Activated CD4-positive, alpha-beta T cell treated with anti-CD3 and anti-CD28 coated beads, Interleukin-2, amount 10 ng/mL, durations not matched to agents 24 days and 14 days (primary cell): ENCODE data around the gene MGAT3. TPM values are rescaled to one million over a fixed set of nuclear protein-coding genes. Genes with fewer than 3 reads are reported as not detected.
"Not testable (repeated sequence)": the region's sequence is repeated elsewhere in the genome, so short reads cannot be mapped to it uniquely, and the experiment has no call there.

ENCODE experiments used
- DNase-seq: peaks from one replicate; pipeline ENCODE4 v3.0.0; 2022
- H3K27ac Mint-ChIP-seq: one replicate; pipeline ENCODE4 v1.8.0; 2022; ENCODE audit warnings: mild to moderate bottlenecking, mixed read lengths
- H3K27me3 Mint-ChIP-seq: one replicate; pipeline ENCODE4 v1.8.0; 2022; ENCODE audit warnings: mixed read lengths
- H3K36me3 Mint-ChIP-seq: one replicate; pipeline ENCODE4 v1.8.0; 2022; ENCODE audit warnings: low read depth, mild to moderate bottlenecking, mixed read lengths
- H3K4me1 Mint-ChIP-seq: one replicate; pipeline ENCODE4 v1.8.0; 2021; ENCODE audit warnings: mixed read lengths
- H3K4me3 Mint-ChIP-seq: one replicate; pipeline ENCODE4 v1.8.0; 2022; ENCODE audit warnings: mild to moderate bottlenecking, moderate library complexity, mixed read lengths
- H3K9me3 Mint-ChIP-seq: one replicate; pipeline ENCODE4 v1.8.0; 2021; ENCODE audit warnings: mixed read lengths
- intact Hi-C: fragments of 100-400 bp; cut with micrococcal nuclease; formaldehyde crosslinking; loops from one replicate; pipeline ENCODE4 v1.15.1; 2023
- total RNA-seq: library from RNA; stranded (reverse); gene quantifications from 2 replicates; pipeline ENCODE4 v1.2.3, GENCODE V29; 2022

The MGAT3 gene
- total RNA-seq, 1 donor from 2014 or later: 1.9 TPM

DNA sequence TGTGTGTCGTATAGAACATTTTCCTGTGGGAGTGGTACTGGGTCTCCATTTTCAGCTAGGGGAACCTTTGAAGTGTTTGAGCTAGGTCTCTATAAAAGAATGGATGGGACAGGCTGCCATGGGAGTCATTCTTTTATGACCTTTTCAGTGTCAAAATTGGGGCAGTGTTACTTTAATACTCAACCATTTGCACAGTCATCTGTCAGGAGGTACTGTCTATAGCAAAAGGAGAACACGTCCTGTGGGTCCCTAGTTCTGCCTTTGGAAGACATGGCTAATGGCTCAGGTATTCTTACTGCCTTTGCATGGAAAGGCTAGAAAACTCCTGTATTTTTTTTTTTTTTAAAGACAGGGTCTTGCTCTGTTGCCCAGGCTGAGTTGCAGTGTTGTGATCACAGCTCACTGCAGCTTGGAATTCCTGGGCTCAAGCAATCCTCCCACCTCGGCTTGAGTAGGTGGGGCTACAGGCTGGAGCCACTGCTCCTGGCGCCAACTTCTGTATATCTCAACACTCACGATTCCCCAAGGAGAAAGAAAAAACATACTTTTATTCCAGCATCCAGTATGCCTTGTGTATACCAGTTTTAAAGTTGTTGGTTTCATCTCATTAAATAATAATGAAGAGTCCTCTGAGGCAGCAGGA, 61.5 kb downstream of the MGAT3 start:
- intact Hi-C loops: no loop called here
- Mint-ChIP-seq H3K36me3 (peaks cover 65% of the 10 kb centered on the region), H3K9me3 (no peaks in the 10 kb centered on the region), H3K27me3 (peaks cover 2% of the 10 kb centered on the region), H3K4me3 (peak overlapping the region; percentile 93), H3K27ac (peak overlapping the region; percentile 98), H3K4me1 (peaks cover 43% of the 10 kb centered on the region)
- DNase-seq: no peak

GRCh38 chr22:39518996-39519680, 62.3 kb downstream of the MGAT3 start:
- Mint-ChIP-seq H3K27ac (peak overlapping the region; percentile 98), H3K27me3 (peaks cover 2% of the 10 kb centered on the region), H3K36me3 (peaks cover 63% of the 10 kb centered on the region), H3K9me3 (no peaks in the 10 kb centered on the region), H3K4me1 (peaks cover 46% of the 10 kb centered on the region), H3K4me3 (peak overlapping the region; percentile 93)
- no peak for DNase-seq
- intact Hi-C loops: no loop called here

GRCh38 chr22:39519681-39520225, 62.9 kb downstream of the MGAT3 start:
- peak overlapping the region; percentile 93 for H3K4me3 Mint-ChIP-seq
- no peaks in the 10 kb centered on the region for H3K9me3 Mint-ChIP-seq
- intact Hi-C loops: loop anchor here (1.0 to 10.0 kb wide), 5 partner anchors 13 to 1765 kb away; partner anchors contain the start of genes MIEF1, RANGAP1, RPL3 and RPS19BP1
- peak overlapping the region; percentile 98 for H3K27ac Mint-ChIP-seq
- DNase-seq: peak; percentile 99
- H3K4me1 Mint-ChIP-seq: peaks cover 45% of the 10 kb centered on the region
- peaks cover 2% of the 10 kb centered on the region for H3K27me3 Mint-ChIP-seq
- H3K36me3 Mint-ChIP-seq: peaks cover 63% of the 10 kb centered on the region

DNA sequence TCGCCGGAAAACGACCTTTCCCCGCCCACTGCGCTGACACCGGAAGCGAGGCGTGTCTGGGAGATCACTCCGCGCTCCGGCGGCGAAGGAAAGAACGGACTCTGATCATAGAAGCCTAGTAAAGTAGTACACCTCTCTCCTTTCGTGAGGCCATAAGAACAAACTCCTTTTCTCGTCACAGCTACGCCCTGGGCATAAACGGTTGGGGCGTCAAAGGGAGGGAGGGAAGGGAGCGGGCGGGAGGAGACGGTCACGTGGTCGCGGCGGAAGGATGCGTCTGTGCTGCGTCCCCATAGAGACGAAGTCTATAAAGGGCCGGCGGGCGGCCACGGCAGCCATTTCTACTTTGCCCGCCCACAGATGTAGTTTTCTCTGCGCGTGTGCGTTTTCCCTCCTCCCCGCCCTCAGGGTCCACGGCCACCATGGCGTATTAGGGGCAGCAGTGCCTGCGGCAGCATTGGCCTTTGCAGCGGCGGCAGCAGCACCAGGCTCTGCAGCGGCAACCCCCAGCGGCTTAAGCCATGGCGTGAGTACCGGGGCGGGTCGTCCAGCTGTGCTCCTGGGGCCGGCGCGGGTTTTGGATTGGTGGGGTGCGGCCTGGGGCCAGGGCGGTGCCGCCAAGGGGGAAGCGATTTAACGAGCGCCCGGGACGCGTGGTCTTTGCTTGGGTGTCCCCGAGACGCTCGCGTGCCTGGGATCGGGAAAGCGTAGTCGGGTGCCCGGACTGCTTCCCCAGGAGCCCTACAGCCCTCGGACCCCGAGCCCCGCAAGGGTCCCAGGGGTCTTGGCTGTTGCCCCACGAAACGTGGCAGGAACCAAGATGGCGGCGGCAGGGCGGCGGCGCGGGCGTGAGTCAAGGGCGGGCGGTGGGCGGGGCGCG, 63.7 kb downstream of the MGAT3 start, which contains the start of gene ATF4:
TSS of gene ATF4 (plus strand) at position 337 of the 880 bp plus-strand sequence. CDS start 884 bp downstream, outside the sequence.
- Mint-ChIP-seq H3K4me3 (peak within 1 kb of the TSS; percentile 93), H3K27me3 (peaks cover 2% of the 10 kb centered on the region), H3K27ac (peak within 1 kb of the TSS; percentile 98), H3K36me3 (peaks cover 63% of the 10 kb centered on the region), H3K9me3 (no peaks in the 10 kb centered on the region), H3K4me1 (peaks cover 51% of the 10 kb centered on the region)
- intact Hi-C loops: loop anchor here (1.0 to 10.0 kb wide), 5 partner anchors 12 to 1764 kb away; partner anchors contain the start of genes MIEF1, RANGAP1, RPL3 and RPS19BP1
- peak; percentile 96 for DNase-seq

GRCh38 chr22:39521106-39521885, 64.5 kb downstream of the MGAT3 start:
- H3K27me3 Mint-ChIP-seq, H3K9me3 Mint-ChIP-seq: not testable (repeated sequence)
- Mint-ChIP-seq H3K4me1 (peaks cover 50% of the 10 kb centered on the region), H3K27ac (peak overlapping the region; percentile 98), H3K36me3 (peaks cover 60% of the 10 kb centered on the region), H3K4me3 (peak overlapping the region; percentile 93)
- DNase-seq: peak; percentile 72
- intact Hi-C loops: loop anchor here (2.0 to 10.0 kb wide), 2 partner anchors 122 to 1764 kb away; partner anchors contain the start of genes RANGAP1 and TAB1

DNA sequence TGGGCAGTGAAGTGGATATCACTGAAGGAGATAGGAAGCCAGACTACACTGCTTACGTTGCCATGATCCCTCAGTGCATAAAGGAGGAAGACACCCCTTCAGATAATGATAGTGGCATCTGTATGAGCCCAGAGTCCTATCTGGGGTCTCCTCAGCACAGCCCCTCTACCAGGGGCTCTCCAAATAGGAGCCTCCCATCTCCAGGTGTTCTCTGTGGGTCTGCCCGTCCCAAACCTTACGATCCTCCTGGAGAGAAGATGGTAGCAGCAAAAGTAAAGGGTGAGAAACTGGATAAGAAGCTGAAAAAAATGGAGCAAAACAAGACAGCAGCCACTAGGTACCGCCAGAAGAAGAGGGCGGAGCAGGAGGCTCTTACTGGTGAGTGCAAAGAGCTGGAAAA, 65.3 kb downstream of the MGAT3 start:
- not testable (repeated sequence) for H3K27me3 Mint-ChIP-seq, H3K9me3 Mint-ChIP-seq, DNase-seq
- Mint-ChIP-seq H3K36me3 (peaks cover 61% of the 10 kb centered on the region), H3K27ac (peak overlapping the region; percentile 98), H3K4me3 (peak overlapping the region; percentile 93), H3K4me1 (peaks cover 55% of the 10 kb centered on the region)
- intact Hi-C loops: loop anchor here (10.0 kb wide), 1 partner anchor 1763 kb away; the partner anchor contains the start of gene RANGAP1

DNA sequence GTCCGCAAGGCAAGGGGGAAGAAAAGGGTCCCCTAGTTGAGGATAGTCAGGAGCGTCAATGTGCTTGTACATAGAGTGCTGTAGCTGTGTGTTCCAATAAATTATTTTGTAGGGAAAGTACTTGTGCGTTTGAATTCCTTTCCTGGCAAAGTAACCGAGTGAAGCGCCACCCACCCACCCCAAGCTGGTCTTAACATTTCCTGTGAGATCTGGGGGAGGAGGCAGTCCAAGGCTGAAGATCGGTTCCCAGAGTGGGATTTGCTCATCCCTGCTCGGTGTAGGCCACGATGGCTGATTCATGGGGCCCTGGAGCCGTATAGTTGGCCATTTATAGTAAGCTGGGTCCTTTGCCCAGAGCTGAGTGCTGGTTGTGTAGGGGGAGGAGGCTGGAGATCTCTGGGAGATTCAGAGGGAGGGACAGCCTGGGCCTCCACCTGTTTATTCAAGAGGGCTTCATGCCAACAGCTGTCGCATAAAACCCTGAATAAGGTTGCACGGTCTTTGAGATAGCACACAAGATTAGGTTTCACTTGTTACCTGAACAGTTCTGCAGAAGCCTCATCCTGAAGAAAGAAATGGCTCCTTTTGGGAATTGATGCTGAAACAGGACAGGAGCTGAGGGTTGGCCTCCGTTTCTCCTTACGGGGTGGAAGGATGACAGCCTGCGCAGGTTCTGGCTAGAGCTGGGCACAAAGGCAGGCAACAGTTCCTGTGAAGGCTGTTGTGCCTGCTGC, 65.9 kb downstream of the MGAT3 start:
- Mint-ChIP-seq H3K27me3 (peaks cover 2% of the 10 kb centered on the region), H3K4me1 (peaks cover 59% of the 10 kb centered on the region), H3K9me3 (no peaks in the 10 kb centered on the region), H3K27ac (peak overlapping the region; percentile 98), H3K36me3 (peaks cover 65% of the 10 kb centered on the region), H3K4me3 (peak overlapping the region; percentile 93)
- intact Hi-C loops: loop anchor here (10.0 kb wide), 1 partner anchor 1762 kb away; the partner anchor contains the start of gene RANGAP1
- DNase-seq: peak; percentile 72

GRCh38 chr22:39524089-39524752, 67.4 kb downstream of the MGAT3 start:
- peak overlapping the region; percentile 81 for H3K27ac Mint-ChIP-seq
- intact Hi-C loops: loop anchor here (10.0 kb wide), 1 partner anchor 1761 kb away; the partner anchor contains the start of gene RANGAP1
- H3K9me3 Mint-ChIP-seq: no peaks in the 10 kb centered on the region
- peaks cover 2% of the 10 kb centered on the region for H3K27me3 Mint-ChIP-seq
- peaks cover 61% of the 10 kb centered on the region for H3K4me1 Mint-ChIP-seq
- DNase-seq: no peak
- H3K4me3 Mint-ChIP-seq: peak overlapping the region; percentile 42
- peaks cover 75% of the 10 kb centered on the region for H3K36me3 Mint-ChIP-seq

GRCh38 chr22:39524753-39525657, 68.2 kb downstream of the MGAT3 start:
- Mint-ChIP-seq H3K4me1 (peaks cover 67% of the 10 kb centered on the region), H3K27me3 (peaks cover 2% of the 10 kb centered on the region), H3K4me3 (peak overlapping the region; percentile 42), H3K9me3 (no peaks in the 10 kb centered on the region), H3K36me3 (peaks cover 81% of the 10 kb centered on the region), H3K27ac (peak overlapping the region; percentile 81)
- DNase-seq: no peak
- intact Hi-C loops: loop anchor here (10.0 kb wide), 1 partner anchor 1760 kb away; the partner anchor contains the start of gene RANGAP1

DNA sequence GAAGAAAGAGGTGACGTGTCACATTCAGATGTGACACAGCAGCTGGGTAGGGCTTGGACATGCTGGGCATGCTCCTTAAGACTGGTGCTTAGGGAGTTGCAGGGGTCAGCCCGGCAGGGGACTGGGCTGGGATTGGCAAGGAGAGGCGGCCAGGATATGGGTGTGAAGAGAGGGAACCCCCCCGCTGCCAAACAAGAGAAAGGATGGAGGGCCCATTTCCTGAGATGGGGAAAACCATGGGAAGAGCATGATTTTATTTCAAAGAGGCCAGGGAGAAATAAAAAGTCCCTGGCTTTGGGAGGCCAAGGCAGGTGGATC, 68.8 kb downstream of the MGAT3 start:
- H3K27ac Mint-ChIP-seq: peak overlapping the region; percentile 73
- H3K36me3 Mint-ChIP-seq: peaks cover 82% of the 10 kb centered on the region
- H3K27me3 Mint-ChIP-seq: no peaks in the 10 kb centered on the region
- H3K4me1 Mint-ChIP-seq: peaks cover 69% of the 10 kb centered on the region
- H3K4me3 Mint-ChIP-seq: peak overlapping the region; percentile 42
- no peaks in the 10 kb centered on the region for H3K9me3 Mint-ChIP-seq
- no peak for DNase-seq
- intact Hi-C loops: loop anchor here (10.0 kb wide), 1 partner anchor 1759 kb away; the partner anchor contains the start of gene RANGAP1

- Mint-ChIP-seq H3K9me3 (no peaks in the 10 kb centered on the region), H3K27ac (peak overlapping the region; percentile 62), H3K27me3 (no peaks in the 10 kb centered on the region), H3K4me1 (peaks cover 77% of the 10 kb centered on the region), H3K36me3 (peaks cover 79% of the 10 kb centered on the region), H3K4me3 (peak overlapping the region; percentile 37)
- peak; percentile 78 for DNase-seq
- intact Hi-C loops: loop anchor here (2.0 to 10.0 kb wide), 2 partner anchors 184 to 1758 kb away; partner anchors contain the start of gene RANGAP1
Observed at GRCh38 chr22:39526736-39527171, 69.9 kb downstream of the MGAT3 start.
